ENCODE data around the gene SEL1L3. TPM values are rescaled to one million over a fixed set of nuclear protein-coding genes. Genes with fewer than 3 reads are reported as not detected.

SEL1L3 gene
- total RNA-seq, 1 donor from 2014 or later, result 70.5 TPM

- Histone ChIP-seq H3K9me3 (no peaks in the 10 kb centered on the region), H3K4me1 (peaks cover 31% of the 10 kb centered on the region), H3K27ac (no peak overlapping the region), H3K4me3 (no peak overlapping the region), H3K27me3 (ENCODE audit: low read depth) (no peaks in the 10 kb centered on the region), H3K36me3 (peaks cover 7% of the 10 kb centered on the region)
- DNase-seq (no peak), ATAC-seq (peak; percentile 21 to 51)
- intact Hi-C loops (cut with DNase I), result no loop called here
- no peak for TF ChIP-seq CTCF (IDR thresholded peaks at IDR 0.05)
Observed at GRCh38 chr4:25844961-25845712, 17.7 kb downstream of the SEL1L3 start.

GRCh38 chr4:25843340-25844097 lies 19.3 kb downstream of the SEL1L3 start:
- Histone ChIP-seq H3K4me3 (peak overlapping the region; percentile 14), H3K27me3 (ENCODE audit: low read depth) (no peaks in the 10 kb centered on the region), H3K9me3 (no peaks in the 10 kb centered on the region), H3K4me1 (peaks cover 31% of the 10 kb centered on the region), H3K27ac (peak overlapping the region; percentile 57), H3K36me3 (peaks cover 7% of the 10 kb centered on the region)
- ATAC-seq (peak; percentile 82 to 90), DNase-seq (peak; percentile 76)
- intact Hi-C loops (cut with DNase I), result no loop called here
- no peak for TF ChIP-seq CTCF (IDR thresholded peaks at IDR 0.05)

GRCh38 chr4:25842229-25842845 lies 20.5 kb downstream of the SEL1L3 start:
- no peaks in the 10 kb centered on the region for H3K9me3 ChIP-seq
- ATAC-seq (no peak), DNase-seq (no peak)
- peaks cover 31% of the 10 kb centered on the region for H3K4me1 ChIP-seq
- no peak for TF ChIP-seq CTCF (IDR thresholded peaks at IDR 0.05)
- intact Hi-C loops (cut with DNase I), result no loop called here
- no peak overlapping the region for H3K27ac ChIP-seq
- H3K4me3 ChIP-seq, result no peak overlapping the region
- peaks cover 4% of the 10 kb centered on the region for H3K36me3 ChIP-seq
- no peaks in the 10 kb centered on the region for H3K27me3 ChIP-seq (ENCODE audit: low read depth)

GRCh38 chr4:25839687-25840086 lies 23.1 kb downstream of the SEL1L3 start:
- intact Hi-C loops (cut with DNase I), result no loop called here

More at GRCh38 chr4:25839687-25840086, 23.1 kb downstream of the SEL1L3 start:
- H3K27me3 ChIP-seq (ENCODE audit: low read depth), result no peaks in the 10 kb centered on the region
- no peaks in the 10 kb centered on the region for H3K36me3 ChIP-seq
- no peak for ATAC-seq
- TF ChIP-seq CTCF (IDR thresholded peaks at IDR 0.05), result no peak
- H3K4me1 ChIP-seq, result peaks cover 23% of the 10 kb centered on the region
- H3K4me3 ChIP-seq, result no peak overlapping the region
- no peak for DNase-seq
- no peaks in the 10 kb centered on the region for H3K9me3 ChIP-seq
- H3K27ac ChIP-seq, result no peak overlapping the region

Measured in lower lobe of right lung (tissue), 2 donors.